ENCODE data around the gene USP5. TPM values are rescaled to one million over a fixed set of nuclear protein-coding genes. Genes with fewer than 3 reads are reported as not detected.
A peak's percentile ranks its signal among the peaks of the same experiment; 100 is the strongest.
"Not testable (repeated sequence)": the region's sequence is repeated elsewhere in the genome, so short reads cannot be mapped to it uniquely, and the experiment has no call there.

The USP5 gene
- total and polyA plus RNA-seq, 5 experiments from 2014 or later, result 55.3 to 78.9 (median 69.2) TPM

- ATAC-seq (no peak), DNase-seq (no peak)
- Mint-ChIP-seq H3K36me3 (peaks cover 9 to 75% (median 30%) of the 10 kb centered on the region in 3 donors), H3K27ac (peak overlapping the region in 2 of 10 donors; percentile 57 to 76), H3K27me3 (no peaks in the 10 kb centered on the region), H3K9me3 (no peaks in the 10 kb centered on the region), H3K4me3 (no peak overlapping the region), H3K4me1 (peaks cover under 1 to 13% (median 5%) of the 10 kb centered on the region in 4 donors)
- POLR2A ChIA-PET, result interaction anchor here (1.6 kb wide), 2 partner anchors 9 to 11 kb away, joined by 4 to 12 read pairs; partner anchors contain the start of genes CDCA3, SPSB2 and USP5
These were observed 9.4 kb downstream of the USP5 start for GRCh38 chr12:6861391-6861790.

- Mint-ChIP-seq H3K36me3 (peaks cover 5 to 58% (median 18%) of the 10 kb centered on the region in 3 donors), H3K4me3 (no peak overlapping the region), H3K9me3 (no peaks in the 10 kb centered on the region), H3K27me3 (no peaks in the 10 kb centered on the region), H3K27ac (no peak overlapping the region), H3K4me1 (peaks cover 3 to 20% (median 8%) of the 10 kb centered on the region in 4 donors)
- ATAC-seq (no peak), DNase-seq (no peak)
- POLR2A ChIA-PET, result interaction anchor here (1.1 to 7.2 kb wide), 2 partner anchors 9 to 13 kb away, joined by 3 to 119 read pairs; partner anchors contain the start of genes CDCA3 and USP5
These were observed 11.1 kb downstream of the USP5 start for GRCh38 chr12:6863033-6863432.

GRCh38 chr12:6863586-6864321 is 11.8 kb downstream of the USP5 start:
- DNase-seq (no peak), ATAC-seq (no peak)
- no peaks in the 10 kb centered on the region for H3K27me3 Mint-ChIP-seq
- POLR2A ChIA-PET, result interaction anchor here (1.1 to 7.2 kb wide), 3 partner anchors 9 to 13 kb away, joined by 3 to 119 read pairs (median 6); partner anchors contain the start of genes CDCA3, SPSB2 and USP5
- H3K4me1 Mint-ChIP-seq, result peaks cover 11 to 27% (median 15%) of the 10 kb centered on the region in 4 donors
- H3K27ac Mint-ChIP-seq, result no peak overlapping the region
- H3K36me3 Mint-ChIP-seq, result peaks cover 5 to 52% (median 15%) of the 10 kb centered on the region in 3 donors
- no peak overlapping the region for H3K4me3 Mint-ChIP-seq
- H3K9me3 Mint-ChIP-seq, result no peaks in the 10 kb centered on the region

- POLR2A ChIA-PET, result interaction anchor here (1.0 to 7.2 kb wide), 3 partner anchors 8 to 72 kb away, joined by 3 to 119 read pairs (median 6); partner anchors contain the start of genes CDCA3, SPSB2 and USP5
- not testable (repeated sequence) for H3K27me3 Mint-ChIP-seq, DNase-seq, ATAC-seq, H3K9me3 Mint-ChIP-seq
- peaks cover 5 to 52% (median 14%) of the 10 kb centered on the region in 3 donors for H3K36me3 Mint-ChIP-seq
- H3K4me1 Mint-ChIP-seq, result peaks cover 21 to 43% (median 29%) of the 10 kb centered on the region in 4 donors
- peak overlapping the region in 7 of 10 donors; percentile 6 to 95 (median 46) for H3K4me3 Mint-ChIP-seq
- H3K27ac Mint-ChIP-seq, result peak overlapping the region in 7 of 10 donors; percentile 15 to 93 (median 73)
These were observed 13.4 kb downstream of the USP5 start for GRCh38 chr12:6865307-6865706.

GRCh38 chr12:6866163-6866919 is 14.4 kb downstream of the USP5 start:
- H3K36me3 Mint-ChIP-seq, result peaks cover 5 to 49% (median 7%) of the 10 kb centered on the region in 3 donors
- DNase-seq, result peak in 6 of 10 donors; percentile 5 to 70 (median 27)

GRCh38 chr12:6866920-6867412 is 15.0 kb downstream of the USP5 start:
- H3K4me1 Mint-ChIP-seq, result peaks cover 29 to 57% (median 45%) of the 10 kb centered on the region in 4 donors
- H3K27me3 Mint-ChIP-seq, result no peaks in the 10 kb centered on the region
- DNase-seq, result peak in 1 of 10 donors; percentile 69
- POLR2A ChIA-PET, result interaction anchor here (0.6 to 7.2 kb wide), 19 partner anchors 8 to 242 kb away, joined by 3 to 119 read pairs (median 5); partner anchors contain the start of genes C12orf57, C1RL, CDCA3 and EMG1
- H3K36me3 Mint-ChIP-seq, result peaks cover 4 to 45% (median 6%) of the 10 kb centered on the region in 3 donors
- peak overlapping the region; percentile 83 to 95 (median 88) for H3K4me3 Mint-ChIP-seq
- ATAC-seq, result peak in 1 of 2 donors; percentile 15
- H3K27ac Mint-ChIP-seq, result peak overlapping the region; percentile 57 to 96 (median 88)
- no peaks in the 10 kb centered on the region for H3K9me3 Mint-ChIP-seq

More at GRCh38 chr12:6866163-6866919, 14.4 kb downstream of the USP5 start:
- H3K4me1 Mint-ChIP-seq, result peaks cover 25 to 51% (median 39%) of the 10 kb centered on the region in 4 donors
- ATAC-seq, result no peak
- H3K4me3 Mint-ChIP-seq, result peak overlapping the region; percentile 83 to 95 (median 88)
- peak overlapping the region in 9 of 10 donors; percentile 72 to 96 (median 89) for H3K27ac Mint-ChIP-seq
- POLR2A ChIA-PET, result interaction anchor here (1.0 to 7.2 kb wide), 13 partner anchors 8 to 243 kb away, joined by 3 to 119 read pairs (median 7); partner anchors contain the start of genes C12orf57, C1RL, CDCA3 and EMG1
- H3K27me3 Mint-ChIP-seq, result no peaks in the 10 kb centered on the region
- H3K9me3 Mint-ChIP-seq, result no peaks in the 10 kb centered on the region

GRCh38 chr12:6867413-6868210 is 15.7 kb downstream of the USP5 start, which contains the start of gene TPI1:
TPI1 (plus strand) TSS chr12:6867531; CDS start chr12:6867567, 36 bp downstream.
- Mint-ChIP-seq H3K27me3 (no peaks in the 10 kb centered on the region), H3K36me3 (peaks cover 0 to 40% (median 2%) of the 10 kb centered on the region in 3 donors), H3K9me3 (no peaks in the 10 kb centered on the region), H3K4me1 (peaks cover 33 to 62% (median 52%) of the 10 kb centered on the region in 4 donors), H3K27ac (peak within 1 kb of the TSS; percentile 84 to 96 (median 89)), H3K4me3 (peak within 1 kb of the TSS; percentile 84 to 95 (median 88))
- ATAC-seq (peak; percentile 70 to 72), DNase-seq (peak in 9 of 10 donors; percentile 38 to 87 (median 60))
- POLR2A ChIA-PET, result interaction anchor here (0.6 to 7.2 kb wide), 21 partner anchors 9 to 241 kb away, joined by 3 to 119 read pairs (median 4); partner anchors contain the start of genes C12orf57, C1RL, CDCA3 and EMG1

GRCh38 chr12:6868211-6869048 is 16.5 kb downstream of the USP5 start:
- H3K4me3 Mint-ChIP-seq, result peak overlapping the region; percentile 84 to 92 (median 88)
- no peaks in the 10 kb centered on the region for H3K9me3 Mint-ChIP-seq
- ATAC-seq (no peak), DNase-seq (peak in 2 of 10 donors; percentile 3 to 7)
- POLR2A ChIA-PET, result interaction anchor here (0.6 to 7.2 kb wide), 12 partner anchors 15 to 241 kb away, joined by 3 to 119 read pairs (median 8); partner anchors contain the start of genes C12orf57, C1RL, CDCA3 and RNU7-1
- H3K4me1 Mint-ChIP-seq, result peaks cover 35 to 62% (median 54%) of the 10 kb centered on the region in 4 donors
- peaks cover 0 to 32% (median 2%) of the 10 kb centered on the region in 3 donors for H3K36me3 Mint-ChIP-seq
- H3K27ac Mint-ChIP-seq, result peak overlapping the region; percentile 67 to 94 (median 87)
- no peaks in the 10 kb centered on the region for H3K27me3 Mint-ChIP-seq

- DNase-seq (peak; percentile 67 to 91 (median 84)), ATAC-seq (peak; percentile 4 to 13)
- peaks cover 35 to 67% (median 60%) of the 10 kb centered on the region in 4 donors for H3K4me1 Mint-ChIP-seq
- peaks cover 0 to 29% (median under 1%) of the 10 kb centered on the region in 3 donors for H3K36me3 Mint-ChIP-seq
- POLR2A ChIA-PET, result interaction anchor here (0.7 to 7.2 kb wide), 14 partner anchors 11 to 243 kb away, joined by 3 to 119 read pairs (median 4); partner anchors contain the start of genes C12orf57, C1RL, CDCA3 and ENO2
- H3K4me3 Mint-ChIP-seq, result peak overlapping the region; percentile 84 to 92 (median 88)
- H3K27me3 Mint-ChIP-seq, result no peaks in the 10 kb centered on the region
- H3K27ac Mint-ChIP-seq, result peak overlapping the region; percentile 67 to 92 (median 86)
- H3K9me3 Mint-ChIP-seq, result no peaks in the 10 kb centered on the region
These were observed 17.4 kb downstream of the USP5 start for GRCh38 chr12:6869049-6870021.
